UCSD-AML1 (cell line): ENCODE measurements around the gene CSKMT.
"Not testable (repeated sequence)": the region's sequence is repeated elsewhere in the genome, so short reads cannot be mapped to it uniquely, and the experiment has no call there.

Source experiments
- DNase-seq: peaks from one replicate; lab custom pipeline; 2025; ENCODE audit not compliant: unreplicated experiment; lab: John Stamatoyannopoulos, UW

CSKMT gene

GRCh38 chr11:62665075-62665598 lies at the start of gene CSKMT, which contains the start of gene C11orf98:
TSS of gene CSKMT (plus strand) at chr11:62665312. CDS start at chr11:62665880, 568 bp downstream.
TSS of gene C11orf98 (minus strand) at chr11:62665210. CDS start at chr11:62665169, 41 bp downstream.
- DNase-seq, result peak; percentile 91

- DNase-seq, result no peak
Observed at GRCh38 chr11:62615521-62615920, 49.6 kb upstream of the CSKMT start.

DNA sequence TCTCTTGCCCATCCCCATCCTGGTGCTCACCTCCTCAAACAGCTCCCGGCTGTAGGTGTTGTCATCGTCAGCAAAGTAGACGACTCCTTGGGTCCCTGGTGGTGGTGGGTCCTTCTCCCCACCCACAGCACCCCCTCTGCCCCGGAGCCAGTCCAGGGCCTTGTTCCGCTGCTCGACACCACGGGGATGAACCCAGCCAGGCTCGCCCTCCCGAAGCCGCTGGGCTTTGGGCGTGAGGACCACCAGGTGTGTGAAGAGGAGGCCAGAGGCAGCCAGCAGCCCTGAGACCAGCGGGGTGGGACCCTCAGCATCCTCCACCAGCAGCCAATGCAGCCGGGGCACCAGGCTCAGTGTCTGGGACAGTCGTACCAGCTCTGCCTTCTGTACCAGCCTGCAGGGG lies 48.2 kb upstream of the CSKMT start:
- not testable (repeated sequence) for DNase-seq

- DNase-seq, result no peak
Observed at GRCh38 chr11:62621027-62621566, 44.0 kb upstream of the CSKMT start.

DNA sequence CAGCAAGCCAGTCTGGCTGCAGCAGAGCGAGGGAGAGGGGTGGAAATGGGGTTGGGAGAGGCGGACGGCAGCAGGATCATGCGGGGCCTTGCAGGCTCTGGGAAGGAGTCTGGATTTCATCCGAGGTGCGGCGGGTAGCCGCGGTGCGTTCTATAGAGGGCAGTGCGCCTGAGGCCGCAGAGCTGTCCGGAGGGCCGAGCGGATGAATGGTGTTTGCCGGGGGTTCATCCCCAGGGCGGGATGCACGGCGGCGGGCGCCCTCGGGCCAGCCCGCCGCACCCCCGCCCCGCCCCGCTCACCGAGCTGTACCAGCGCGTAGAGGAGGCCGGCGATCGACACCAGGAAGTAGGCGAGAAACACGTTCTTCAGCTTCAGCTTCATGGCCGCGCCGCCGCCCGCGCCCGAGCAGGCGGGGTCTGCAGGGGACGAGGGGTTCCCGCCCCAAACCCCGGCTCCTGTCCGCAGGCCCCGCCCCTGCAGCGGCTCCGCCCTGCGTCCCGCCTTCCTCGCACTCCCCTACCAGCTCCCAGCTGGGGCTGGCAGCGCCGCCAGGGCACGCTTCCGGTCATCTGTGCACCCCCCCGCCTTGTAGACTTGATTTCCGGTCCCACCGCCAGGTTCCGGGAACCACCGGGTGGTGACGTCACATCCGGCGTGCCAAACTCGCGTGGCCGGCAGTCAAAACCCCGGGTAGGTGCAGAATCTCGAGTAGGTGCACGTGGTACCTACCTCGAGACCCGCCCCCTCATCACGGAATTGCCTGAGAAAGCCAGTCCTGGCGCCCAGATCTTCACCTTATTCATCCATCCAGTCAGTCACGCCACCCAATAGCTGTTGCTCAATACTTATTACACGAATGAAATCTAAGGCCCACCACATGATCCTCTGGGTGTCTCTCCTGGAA lies 43.3 kb upstream of the CSKMT start, which contains the start of gene B3GAT3:
Gene B3GAT3, minus strand, starts transcription at position 420 of the 904 bp plus-strand sequence. Its CDS starts 39 bp downstream, at position 381.
- DNase-seq, result peak; percentile 98

- no peak for DNase-seq
Observed at GRCh38 chr11:62622476-62623089, 42.5 kb upstream of the CSKMT start.

- DNase-seq, result peak; percentile 23
Observed at GRCh38 chr11:62627713-62628112, 37.4 kb upstream of the CSKMT start.

GRCh38 chr11:62632492-62632891 lies 32.6 kb upstream of the CSKMT start:
- DNase-seq, result no peak

- no peak for DNase-seq
Observed at GRCh38 chr11:62644220-62644619, 20.9 kb upstream of the CSKMT start.

GRCh38 chr11:62645671-62645945 lies 19.5 kb upstream of the CSKMT start:
- DNase-seq, result no peak

DNA sequence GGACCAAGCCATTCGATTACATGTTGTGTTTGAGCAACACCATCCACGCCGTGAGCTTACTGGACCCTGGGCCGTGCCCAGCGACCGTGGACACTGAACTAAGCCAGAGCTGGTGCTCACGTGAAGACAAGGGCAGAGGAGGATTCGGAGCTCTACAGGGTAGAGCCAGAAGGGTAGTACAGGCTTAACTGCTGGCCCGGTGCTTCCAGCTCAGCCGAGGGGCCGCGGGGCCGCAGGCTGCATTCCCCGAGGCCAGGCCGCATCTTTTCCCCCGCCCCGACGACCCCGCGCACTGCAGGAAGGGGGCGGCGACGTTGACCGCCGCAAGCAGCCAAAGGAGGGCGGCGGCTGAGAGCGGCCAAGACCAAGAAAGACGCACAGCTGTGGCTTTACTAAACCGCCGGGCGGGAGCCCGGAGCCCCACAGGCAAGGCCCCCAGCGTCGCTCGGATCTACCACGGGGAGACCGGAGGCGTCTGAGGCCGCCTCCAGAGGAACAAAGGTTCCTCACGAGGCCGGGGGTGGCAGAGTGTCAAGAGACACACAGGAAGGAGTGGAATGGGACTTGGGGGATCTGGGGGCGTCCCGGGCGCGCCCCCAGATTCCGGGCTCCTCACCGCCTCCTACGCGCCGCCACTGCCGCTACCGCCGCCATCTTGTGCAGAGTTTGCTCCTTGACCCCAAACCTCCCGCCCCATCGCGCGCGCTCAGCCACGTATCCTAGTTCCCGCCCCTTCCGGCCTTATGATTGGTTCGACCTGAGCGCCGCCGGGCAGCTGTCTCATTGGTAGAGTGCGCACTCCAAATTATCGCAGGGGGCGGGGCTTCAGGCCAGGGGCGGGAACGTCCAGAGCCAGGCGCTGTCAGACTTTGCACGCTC lies 18.9 kb upstream of the CSKMT start, which contains the start of gene GANAB:
Gene GANAB, minus strand, starts transcription at position 668 of the 879 bp plus-strand sequence. Its CDS starts 14 bp downstream, at position 654.
- peak; percentile 98 for DNase-seq

DNA sequence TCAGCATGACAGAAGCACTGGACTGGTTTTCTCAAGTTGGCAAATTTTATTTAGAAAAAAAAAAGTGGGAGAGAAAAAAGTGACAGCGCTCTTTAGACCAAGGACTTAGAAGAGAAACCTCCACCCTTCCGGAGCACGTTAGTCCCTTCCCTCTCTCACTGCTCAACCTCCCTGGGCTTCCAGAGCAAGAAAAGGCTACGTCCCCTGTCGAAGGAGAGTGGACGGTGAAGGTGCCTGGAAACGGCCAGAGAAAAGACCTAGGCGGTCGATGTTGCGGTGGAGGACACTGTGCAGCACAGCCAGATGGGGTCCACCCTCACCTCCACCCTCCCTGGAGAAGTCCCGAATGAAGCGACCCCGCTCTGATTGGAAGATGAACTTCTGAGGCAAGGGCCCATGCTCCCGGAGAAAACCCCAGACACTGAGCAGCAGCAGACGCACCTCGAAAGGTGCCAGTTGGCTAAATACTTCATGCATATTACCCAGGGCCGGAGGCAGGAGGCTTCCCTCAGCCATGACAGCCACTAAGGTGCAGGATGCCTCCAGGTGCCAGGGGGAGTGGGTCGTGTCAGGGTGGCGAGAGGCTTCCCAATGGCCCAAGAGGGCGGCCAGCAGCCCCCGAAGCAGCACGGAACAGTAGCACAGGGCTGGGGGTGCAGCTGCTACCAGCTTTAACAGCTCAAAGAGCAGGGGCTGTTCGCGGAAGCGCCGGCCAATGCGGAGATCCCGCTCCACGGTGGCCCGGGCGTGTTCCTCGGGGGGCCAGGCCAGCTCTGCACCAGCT lies 18.1 kb upstream of the CSKMT start:
- no peak for DNase-seq

DNA sequence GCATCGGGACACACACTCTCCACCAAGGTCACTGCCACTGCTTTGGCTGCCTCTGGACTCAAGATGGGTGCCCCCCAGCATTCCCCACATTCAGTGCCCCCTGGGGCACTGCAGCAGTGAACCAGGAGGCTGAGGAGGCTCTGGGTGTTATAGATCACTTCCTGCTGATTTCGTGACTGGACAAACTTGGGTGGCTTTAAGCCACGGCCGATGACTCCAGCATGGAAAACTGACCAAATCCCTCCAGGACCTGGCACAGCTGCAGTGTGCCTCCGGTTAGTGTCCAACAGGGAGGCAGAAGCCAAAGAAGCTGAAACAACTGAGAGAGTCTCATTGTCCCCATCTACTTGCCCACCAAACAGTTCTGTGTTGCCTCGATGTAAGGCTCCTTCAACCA lies 17.5 kb upstream of the CSKMT start:
- DNase-seq, result no peak

- no peak for DNase-seq
Observed at GRCh38 chr11:62648185-62648966, 16.7 kb upstream of the CSKMT start.

DNA sequence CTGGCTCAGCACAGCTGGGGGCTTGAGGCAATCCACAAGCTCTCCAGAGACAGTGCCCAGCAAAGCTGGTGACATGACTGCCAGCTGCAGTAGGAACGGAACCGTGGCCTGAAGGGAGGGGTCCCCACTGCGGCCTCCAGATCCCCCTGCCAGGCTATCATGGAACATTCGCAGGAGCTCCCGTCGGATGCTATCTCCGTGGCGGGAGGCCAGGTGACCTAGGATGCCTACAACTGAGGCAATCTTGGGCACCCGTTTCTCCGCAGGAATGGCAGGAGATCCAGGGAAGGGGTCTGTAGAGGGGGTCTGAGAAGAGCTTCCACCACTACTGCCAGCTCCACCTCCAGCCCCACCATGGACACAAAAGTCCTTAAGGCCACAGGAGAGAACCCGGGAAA lies 16.1 kb upstream of the CSKMT start:
- no peak for DNase-seq

DNA sequence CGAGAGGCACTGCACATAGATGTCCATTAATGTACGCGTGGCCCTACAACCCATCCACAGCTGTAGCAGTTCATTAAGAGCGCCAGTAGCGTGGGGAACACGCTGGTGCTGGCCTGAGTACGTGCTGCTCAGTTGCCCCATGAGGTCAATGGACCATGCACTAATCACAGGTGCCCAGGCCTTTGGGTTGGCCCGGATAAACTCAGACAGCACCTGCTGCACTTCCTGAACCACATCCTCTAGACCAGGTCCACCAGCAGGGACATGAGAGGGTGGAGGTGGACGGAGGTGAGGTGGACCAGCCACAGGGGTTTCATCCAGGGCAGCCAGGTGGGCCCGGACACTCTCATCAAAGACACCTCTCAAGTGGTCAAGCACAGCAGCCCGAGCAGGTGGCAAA lies 15.6 kb upstream of the CSKMT start:
- DNase-seq, result no peak

DNA sequence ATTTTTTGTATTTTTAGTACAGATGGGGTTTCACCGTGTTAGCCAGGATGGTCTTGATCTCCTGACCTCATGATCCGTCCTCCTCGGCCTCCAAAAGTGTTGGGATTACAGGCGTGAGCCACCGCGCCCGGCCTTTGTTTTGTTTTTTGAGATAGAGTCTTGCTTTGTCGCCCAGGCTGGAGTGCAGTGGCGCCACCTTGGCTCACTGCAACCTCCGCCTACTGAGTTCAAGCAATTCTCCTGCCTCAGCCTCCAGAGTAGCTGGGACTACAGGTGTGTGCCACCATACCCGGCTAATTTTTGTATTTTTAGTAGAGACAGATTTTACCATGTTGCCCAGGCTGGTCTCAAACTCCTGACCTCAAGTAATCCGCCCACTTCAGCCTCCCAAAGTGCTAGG lies 14.8 kb upstream of the CSKMT start:
- not testable (repeated sequence) for DNase-seq

GRCh38 chr11:62652161-62653006 lies 12.7 kb upstream of the CSKMT start:
- no peak for DNase-seq
